Calu3 (cell line): Measurements from ENCODE around the gene CCT5. TPM values are rescaled to one million over a fixed set of nuclear protein-coding genes. Genes with fewer than 3 reads are reported as not detected.

ENCODE experiments used
- BruUV-seq: library from RNA; stranded (reverse); fragments of 400-500 nt; replicated peaks from 2 replicates; lab custom pipeline; 2021; lab: Mats Ljungman, UMichigan
- CTCF ChIA-PET: fragments of 300-600 bp; sonication (Branson Sonifier 250); formaldehyde crosslinking; loops from one replicate; lab custom pipeline; 2022; ENCODE audit warnings: antibody characterized with exemption; lab: Charles Lee
- DNase-seq: peaks from one replicate; pipeline ENCODE4 v3.0.0; 2022
- H3K27ac Mint-ChIP-seq: one replicate; pipeline ENCODE4 v1.8.0; 2022; ENCODE audit warnings: mixed read lengths; ENCODE audit not compliant: unreplicated experiment
- H3K27me3 Mint-ChIP-seq: one replicate; pipeline ENCODE4 v1.8.0; 2022; ENCODE audit warnings: mixed read lengths; ENCODE audit not compliant: unreplicated experiment
- H3K36me3 Mint-ChIP-seq: one replicate; pipeline ENCODE4 v1.8.0; 2022; ENCODE audit warnings: mild to moderate bottlenecking, moderate library complexity, mixed read lengths; ENCODE audit not compliant: insufficient read depth, unreplicated experiment
- H3K4me1 Mint-ChIP-seq: one replicate; pipeline ENCODE4 v1.8.0; 2022; ENCODE audit warnings: mild to moderate bottlenecking, low read depth, mixed read lengths; ENCODE audit not compliant: unreplicated experiment
- H3K4me3 Mint-ChIP-seq: one replicate; pipeline ENCODE4 v1.8.0; 2022; ENCODE audit warnings: mild to moderate bottlenecking, low read depth, moderate library complexity, mixed read lengths; ENCODE audit not compliant: unreplicated experiment
- H3K9me3 Mint-ChIP-seq: one replicate; pipeline ENCODE4 v1.8.0; 2022; ENCODE audit warnings: low read depth, mixed read lengths; ENCODE audit not compliant: unreplicated experiment
- CTCF ChIP-seq: fragments of 200-600 bp; IDR thresholded peaks from one replicate; pipeline ENCODE4 v1.8.0; 2022; ENCODE audit warnings: antibody characterized with exemption; ENCODE audit not compliant: unreplicated experiment
- intact Hi-C: fragments of 100-400 bp; cut with micrococcal nuclease; formaldehyde crosslinking; loops from one replicate; pipeline ENCODE4 v1.10.0; 2022; ENCODE audit not compliant: unreplicated experiment
- total RNA-seq: library from RNA; stranded (reverse); gene quantifications from 2 replicates; pipeline ENCODE4 v1.2.3, GENCODE V29; 2022

The CCT5 gene
- total RNA-seq, 1 experiment from 2014 or later, result 410 TPM

GRCh38 chr5:10209004-10209403 lies 41.1 kb upstream of the CCT5 start:
- no peaks in the 10 kb centered on the region for H3K4me1 Mint-ChIP-seq
- TF ChIP-seq CTCF, result no peak
- H3K9me3 Mint-ChIP-seq, result no peaks in the 10 kb centered on the region
- H3K27me3 Mint-ChIP-seq, result no peaks in the 10 kb centered on the region
- no peak for DNase-seq
- no TSS peak for BruUV-seq
- CTCF ChIA-PET, result interaction anchor here (0.5 kb wide), 1 partner anchor 74 kb away, joined by 5 read pairs; no protein-coding TSS in a partner anchor
- no peak overlapping the region for H3K27ac Mint-ChIP-seq
- intact Hi-C loops, result no loop called here
- H3K36me3 Mint-ChIP-seq, result no peaks in the 10 kb centered on the region
- no peak overlapping the region for H3K4me3 Mint-ChIP-seq

- H3K9me3 Mint-ChIP-seq, result no peaks in the 10 kb centered on the region
- CTCF ChIA-PET, result no interaction called here
- intact Hi-C loops, result no loop called here
- no TSS peak for BruUV-seq
- no peak for TF ChIP-seq CTCF
- no peak overlapping the region for H3K27ac Mint-ChIP-seq
- no peaks in the 10 kb centered on the region for H3K27me3 Mint-ChIP-seq
- no peaks in the 10 kb centered on the region for H3K36me3 Mint-ChIP-seq
- H3K4me3 Mint-ChIP-seq, result no peak overlapping the region
- H3K4me1 Mint-ChIP-seq, result no peaks in the 10 kb centered on the region
- no peak for DNase-seq
Observed at GRCh38 chr5:10213316-10213715, 36.8 kb upstream of the CCT5 start.

- CTCF ChIA-PET, result no interaction called here
- Mint-ChIP-seq H3K4me1 (no peaks in the 10 kb centered on the region), H3K4me3 (no peak overlapping the region), H3K27me3 (no peaks in the 10 kb centered on the region), H3K9me3 (no peaks in the 10 kb centered on the region), H3K27ac (no peak overlapping the region), H3K36me3 (no peaks in the 10 kb centered on the region)
- no peak for DNase-seq
- intact Hi-C loops, result no loop called here
- no peak for TF ChIP-seq CTCF
- BruUV-seq, result no TSS peak
Observed at GRCh38 chr5:10214041-10214440, 36.0 kb upstream of the CCT5 start.

- no peak for DNase-seq
- Mint-ChIP-seq H3K27me3 (no peaks in the 10 kb centered on the region), H3K36me3 (no peaks in the 10 kb centered on the region), H3K4me1 (no peaks in the 10 kb centered on the region), H3K27ac (no peak overlapping the region), H3K4me3 (no peak overlapping the region), H3K9me3 (no peaks in the 10 kb centered on the region)
- BruUV-seq, result no TSS peak
- TF ChIP-seq CTCF, result no peak
- intact Hi-C loops, result no loop called here
- CTCF ChIA-PET, result no interaction called here
Observed at GRCh38 chr5:10215366-10215765, 34.7 kb upstream of the CCT5 start.
